Suppressor macrophage treated with lipopolysaccharide for 1 hour (primary cell): ENCODE results near the gene CD163L1.
"Not testable (repeated sequence)": the region's sequence is repeated elsewhere in the genome, so short reads cannot be mapped to it uniquely, and the experiment has no call there.

Experiments used
- DNase-seq, 3 donors: peaks; one replicate each; pipeline ENCODE4 v3.0.0-alpha.2; 2020 to 2022

CD163L1 gene

GRCh38 chr12:7403466-7403865 is 40.5 kb downstream of the CD163L1 start:
- no peak for DNase-seq

- DNase-seq: no peak
These were observed 44.9 kb downstream of the CD163L1 start for GRCh38 chr12:7399089-7399488.

GRCh38 chr12:7396418-7396817 is 47.5 kb downstream of the CD163L1 start:
- no peak for DNase-seq

- peak; percentile 27 to 55 (median 29) for DNase-seq
These were observed 48.0 kb downstream of the CD163L1 start for GRCh38 chr12:7395950-7396349.

GRCh38 chr12:7387289-7387688 is 56.7 kb downstream of the CD163L1 start:
- DNase-seq: no peak

- DNase-seq: no peak
These were observed 60.8 kb downstream of the CD163L1 start for GRCh38 chr12:7383157-7383556.

GRCh38 chr12:7376196-7376595 is 67.8 kb downstream of the CD163L1 start:
- DNase-seq: no peak

GRCh38 chr12:7375145-7375543 is 68.8 kb downstream of the CD163L1 start:
- no peak for DNase-seq

GRCh38 chr12:7374423-7375144 is 69.4 kb downstream of the CD163L1 start:
- peak; percentile 60 to 70 (median 61) for DNase-seq

GRCh38 chr12:7373226-7373625 is 70.7 kb downstream of the CD163L1 start:
- no peak for DNase-seq

GRCh38 chr12:7369274-7369729 is 74.7 kb downstream of the CD163L1 start:
- DNase-seq: peak; percentile 11 to 34 (median 34)

GRCh38 chr12:7362734-7363133 is 81.2 kb downstream of the CD163L1 start:
- DNase-seq: no peak

GRCh38 chr12:7361265-7361664 is 82.7 kb downstream of the CD163L1 start:
- peak in 2 of 3 donors; percentile 21 to 23 for DNase-seq

GRCh38 chr12:7354529-7354928 is 89.4 kb downstream of the CD163L1 start:
- peak in 1 of 3 donors; percentile 18 for DNase-seq

GRCh38 chr12:7352661-7353060 is 91.3 kb downstream of the CD163L1 start:
- no peak for DNase-seq

GRCh38 chr12:7351177-7351576 is 92.8 kb downstream of the CD163L1 start:
- no peak for DNase-seq

GRCh38 chr12:7349418-7349817 is 94.5 kb downstream of the CD163L1 start:
- DNase-seq: no peak

- peak; percentile 13 to 33 (median 30) for DNase-seq
These were observed 97.3 kb downstream of the CD163L1 start for GRCh38 chr12:7346551-7347225.

GRCh38 chr12:7344833-7345606 is 98.9 kb downstream of the CD163L1 start:
- DNase-seq: peak; percentile 53 to 77 (median 74)

- no peak for DNase-seq
These were observed 104.3 kb downstream of the CD163L1 start for GRCh38 chr12:7339675-7340074.

- DNase-seq: not testable (repeated sequence)
These were observed 106.2 kb downstream of the CD163L1 start for GRCh38 chr12:7337790-7338189.

- no peak for DNase-seq
These were observed 116.0 kb downstream of the CD163L1 start for GRCh38 chr12:7327918-7328317.

- DNase-seq: no peak
These were observed 119.8 kb downstream of the CD163L1 start for GRCh38 chr12:7324176-7324575.

GRCh38 chr12:7322599-7322998 is 121.4 kb downstream of the CD163L1 start:
- DNase-seq: no peak
